GM19351 (cell line): ENCODE measurements around the gene SPG21.
"Not testable (repeated sequence)": the region's sequence is repeated elsewhere in the genome, so short reads cannot be mapped to it uniquely, and the experiment has no call there.

Experiments
- ATAC-seq: cut with Tn5 transposase; IDR thresholded peaks from one replicate; pipeline ENCODE4 v1.9.1; 2021; ENCODE audit warnings: mild to moderate bottlenecking, moderate library complexity; ENCODE audit not compliant: unreplicated experiment

Gene SPG21

GRCh38 chr15:64989416-64990167 is at the start of gene SPG21:
SPG21 (minus strand) TSS chr15:64989914; CDS start chr15:64983569, 6,345 bp downstream.
- ATAC-seq, result peak; percentile 93

- ATAC-seq, result no peak
Measured at GRCh38 chr15:65038836-65039235, 49.1 kb upstream of the SPG21 start.

GRCh38 chr15:65038428-65038827 is 48.7 kb upstream of the SPG21 start:
- ATAC-seq, result no peak

- ATAC-seq, result no peak
Measured at GRCh38 chr15:65037309-65037708, 47.6 kb upstream of the SPG21 start.

GRCh38 chr15:65034719-65035118 is 45.0 kb upstream of the SPG21 start:
- ATAC-seq, result no peak

GRCh38 chr15:65033659-65034269 is 44.0 kb upstream of the SPG21 start:
- no peak for ATAC-seq

- ATAC-seq, result no peak
Measured at GRCh38 chr15:65032801-65033537, 43.3 kb upstream of the SPG21 start.

GRCh38 chr15:65029736-65030208 is 40.1 kb upstream of the SPG21 start:
- no peak for ATAC-seq

- peak; percentile 80 for ATAC-seq
Measured at GRCh38 chr15:65028921-65029735, 39.4 kb upstream of the SPG21 start, which contains the start of gene MTFMT. MTFMT (minus strand) TSS chr15:65029639; CDS start chr15:65029613, 26 bp downstream.

GRCh38 chr15:65028338-65028737 is 38.6 kb upstream of the SPG21 start:
- no peak for ATAC-seq

GRCh38 chr15:65027593-65027992 is 37.9 kb upstream of the SPG21 start:
- no peak for ATAC-seq

- no peak for ATAC-seq
Measured at GRCh38 chr15:65026756-65027155, 37.0 kb upstream of the SPG21 start.

GRCh38 chr15:65021488-65021887 is 31.8 kb upstream of the SPG21 start:
- ATAC-seq, result no peak

- ATAC-seq, result no peak
Measured at GRCh38 chr15:65020419-65020818, 30.7 kb upstream of the SPG21 start.

GRCh38 chr15:65011198-65011597 is 21.5 kb upstream of the SPG21 start:
- not testable (repeated sequence) for ATAC-seq

GRCh38 chr15:65008983-65009382 is 19.3 kb upstream of the SPG21 start:
- ATAC-seq, result no peak

- no peak for ATAC-seq
Measured at GRCh38 chr15:65006876-65007275, 17.2 kb upstream of the SPG21 start.

GRCh38 chr15:65004993-65005392 is 15.3 kb upstream of the SPG21 start:
- no peak for ATAC-seq

- ATAC-seq, result no peak
Measured at GRCh38 chr15:64997745-64998375, 8.1 kb upstream of the SPG21 start.

- no peak for ATAC-seq
Measured at GRCh38 chr15:64997066-64997465, 7.4 kb upstream of the SPG21 start.
